SK-N-SH treated with all-trans-retinoic acid at 6 μM for 48 hours (cell line): ENCODE data around the gene CEP44.
A peak's percentile ranks its signal among the peaks of the same experiment; 100 is the strongest.

Experiments used
- ATAC-seq: fragments of 200-7000 bp; cut with Tn5 transposase; 3 replicates; pipeline ENCODE4 v1.9.1; 2020; ENCODE audit warnings: mild to moderate bottlenecking, moderate library complexity
- ARNTL ChIP-seq: fragments of 450-650 bp; formaldehyde crosslinking; IDR thresholded peaks from 2 replicates; pipeline ENCODE4 v1.5.0; 2020; ENCODE audit warnings: low read depth, mild to moderate bottlenecking, moderate library complexity, borderline replicate concordance
- BACH2 ChIP-seq: fragments of 250-450 bp; sonication (Bioruptor Pico); IDR thresholded peaks from 2 replicates; pipeline ENCODE4 v1.9.0; 2021; ENCODE audit warnings: mild to moderate bottlenecking, borderline replicate concordance
- CSDC2 ChIP-seq: fragments of 250-450 bp; sonication (Bioruptor Pico); IDR thresholded peaks from 2 replicates; pipeline ENCODE4 v1.5.0; 2020; ENCODE audit warnings: mild to moderate bottlenecking, moderate library complexity
- ESRRG ChIP-seq: fragments of 250-450 bp; sonication (Bioruptor Pico); IDR thresholded peaks from 2 replicates; pipeline ENCODE4 v1.6.1; 2021; ENCODE audit warnings: mild to moderate bottlenecking
- ISL1 ChIP-seq: fragments of 250-450 bp; sonication (Bioruptor Pico); IDR thresholded peaks from 2 replicates; pipeline ENCODE4 v2.1.2; 2022; ENCODE audit warnings: mild to moderate bottlenecking, moderate library complexity
- OSR1 ChIP-seq: fragments of 250-450 bp; sonication (Bioruptor Pico); IDR thresholded peaks from 2 replicates; pipeline ENCODE4 v1.8.0; 2022; ENCODE audit warnings: moderate library complexity, mild to moderate bottlenecking, inconsistent platforms
- PPARA ChIP-seq: fragments of 250-450 bp; sonication (Bioruptor Pico); IDR thresholded peaks from 2 replicates; pipeline ENCODE4 v1.5.0; 2020; ENCODE audit warnings: mild to moderate bottlenecking, borderline replicate concordance
- RARB ChIP-seq: fragments of 250-450 bp; sonication (Bioruptor Pico); IDR thresholded peaks from 2 replicates; pipeline ENCODE4 v1.8.0; 2021; ENCODE audit warnings: mild to moderate bottlenecking, moderate library complexity
- SNAI2 ChIP-seq: fragments of 250-450 bp; sonication (Bioruptor Pico); IDR thresholded peaks from 2 replicates; pipeline ENCODE4 v1.5.0; 2020; ENCODE audit warnings: mild to moderate bottlenecking, moderate library complexity
- TOX ChIP-seq: fragments of 250-450 bp; sonication (Bioruptor Pico); IDR thresholded peaks from 2 replicates; pipeline ENCODE4 v1.8.0; 2021; ENCODE audit warnings: mild to moderate bottlenecking, moderate library complexity, borderline replicate concordance
- ZC3H10 ChIP-seq: fragments of 250-450 bp; sonication (Bioruptor Pico); IDR thresholded peaks from 2 replicates; pipeline ENCODE4 v1.5.1; 2021; ENCODE audit warnings: mild to moderate bottlenecking, moderate library complexity
- ZFP3 ChIP-seq: fragments of 250-450 bp; sonication (Bioruptor Pico); IDR thresholded peaks from 2 replicates; pipeline ENCODE4 v1.5.0; 2020; ENCODE audit warnings: mild to moderate bottlenecking, moderate library complexity
- ZFP30 ChIP-seq: fragments of 450-650 bp; formaldehyde crosslinking; IDR thresholded peaks from 2 replicates; pipeline ENCODE4 v1.5.0; 2022; ENCODE audit warnings: mild to moderate bottlenecking, moderate library complexity
- ZNF565 ChIP-seq: fragments of 450-650 bp; formaldehyde crosslinking; conservative IDR thresholded peaks from 2 replicates; pipeline ENCODE4 v1.5.0; 2020; ENCODE audit warnings: low read depth, mild to moderate bottlenecking, moderate library complexity
- ZNF70 ChIP-seq: fragments of 450-650 bp; formaldehyde crosslinking; IDR thresholded peaks from 2 replicates; pipeline ENCODE4 v1.5.0; 2020; ENCODE audit warnings: mild to moderate bottlenecking, moderate library complexity
- ZNF8 ChIP-seq: fragments of 450-650 bp; formaldehyde crosslinking; IDR thresholded peaks from 2 replicates; pipeline ENCODE4 v1.5.0; 2020; ENCODE audit warnings: mild to moderate bottlenecking, moderate library complexity
- TF ChIP-seq, protein P1 (sequence below): fragments of 250-450 bp; sonication (Bioruptor Pico); IDR thresholded peaks from 2 replicates; pipeline ENCODE4 v1.5.1; 2021; ENCODE audit warnings: mild to moderate bottlenecking, moderate library complexity
- TF ChIP-seq, protein P2 (sequence below): fragments of 250-450 bp; sonication (Bioruptor Pico); IDR thresholded peaks from 2 replicates; pipeline ENCODE4 v1.8.0; 2020; ENCODE audit warnings: mild to moderate bottlenecking, moderate library complexity, borderline replicate concordance
- TF ChIP-seq, protein P3 (sequence below): fragments of 250-450 bp; sonication (Bioruptor Pico); IDR thresholded peaks from 2 replicates; pipeline ENCODE4 v1.8.0; 2021; ENCODE audit warnings: low read depth, mild to moderate bottlenecking, moderate library complexity, borderline replicate concordance
- TF ChIP-seq, protein P4 (sequence below): fragments of 250-450 bp; sonication (Bioruptor Pico); IDR thresholded peaks from 2 replicates; pipeline ENCODE4 v1.5.1; 2020; ENCODE audit warnings: low read depth, mild to moderate bottlenecking, moderate library complexity
- TF ChIP-seq, protein P5 (sequence below): fragments of 250-450 bp; sonication (Bioruptor Pico); IDR thresholded peaks from 2 replicates; pipeline ENCODE4 v1.5.0; 2020; ENCODE audit warnings: mild to moderate bottlenecking, moderate library complexity

CEP44 gene

DNA sequence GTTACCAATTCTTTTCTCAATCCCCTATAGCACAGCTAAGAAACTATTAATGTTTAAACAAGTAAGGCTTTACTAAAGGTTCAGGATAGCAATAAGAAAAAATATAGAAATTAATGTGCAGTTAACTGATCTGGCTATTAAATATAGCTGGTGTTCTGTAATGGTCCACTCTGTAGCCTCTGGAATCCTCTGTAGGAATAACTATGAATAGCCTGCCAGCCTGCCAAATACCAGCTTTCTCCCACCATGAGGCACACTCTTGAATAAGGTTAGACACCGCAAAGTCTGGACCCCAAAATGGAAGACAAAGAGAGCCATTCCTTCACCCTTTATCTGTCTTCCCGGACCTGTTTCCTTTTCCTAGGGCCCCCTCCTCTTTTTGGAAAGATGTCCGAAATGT lies 30.6 kb downstream of the CEP44 start:
- no peak; the same call in 2 of the 3 replicates for ATAC-seq
- TF ChIP-seq RARB (no peak), ISL1 (CRISPR knock-in tag) (no peak), PPARA (no peak), ARNTL (CRISPR knock-in tag) (no peak), ZFP30 (no peak), CSDC2 (CRISPR knock-in tag) (no peak), ZFP3 (CRISPR knock-in tag) (no peak), ESRRG (CRISPR knock-in tag) (no peak), TOX (CRISPR knock-in tag) (no peak), ZNF565 (CRISPR knock-in tag) (no peak), OSR1 (no peak), BACH2 (CRISPR knock-in tag) (no peak)
- TF ChIP-seq, protein P1, sequence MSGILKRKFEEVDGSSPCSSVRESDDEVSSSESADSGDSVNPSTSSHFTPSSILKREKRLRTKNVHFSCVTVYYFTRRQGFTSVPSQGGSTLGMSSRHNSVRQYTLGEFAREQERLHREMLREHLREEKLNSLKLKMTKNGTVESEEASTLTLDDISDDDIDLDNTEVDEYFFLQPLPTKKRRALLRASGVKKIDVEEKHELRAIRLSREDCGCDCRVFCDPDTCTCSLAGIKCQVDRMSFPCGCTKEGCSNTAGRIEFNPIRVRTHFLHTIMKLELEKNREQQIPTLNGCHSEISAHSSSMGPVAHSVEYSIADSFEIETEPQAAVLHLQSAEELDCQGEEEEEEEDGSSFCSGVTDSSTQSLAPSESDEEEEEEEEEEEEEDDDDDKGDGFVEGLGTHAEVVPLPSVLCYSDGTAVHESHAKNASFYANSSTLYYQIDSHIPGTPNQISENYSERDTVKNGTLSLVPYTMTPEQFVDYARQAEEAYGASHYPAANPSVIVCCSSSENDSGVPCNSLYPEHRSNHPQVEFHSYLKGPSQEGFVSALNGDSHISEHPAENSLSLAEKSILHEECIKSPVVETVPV = no peak
- TF ChIP-seq, protein P2, sequence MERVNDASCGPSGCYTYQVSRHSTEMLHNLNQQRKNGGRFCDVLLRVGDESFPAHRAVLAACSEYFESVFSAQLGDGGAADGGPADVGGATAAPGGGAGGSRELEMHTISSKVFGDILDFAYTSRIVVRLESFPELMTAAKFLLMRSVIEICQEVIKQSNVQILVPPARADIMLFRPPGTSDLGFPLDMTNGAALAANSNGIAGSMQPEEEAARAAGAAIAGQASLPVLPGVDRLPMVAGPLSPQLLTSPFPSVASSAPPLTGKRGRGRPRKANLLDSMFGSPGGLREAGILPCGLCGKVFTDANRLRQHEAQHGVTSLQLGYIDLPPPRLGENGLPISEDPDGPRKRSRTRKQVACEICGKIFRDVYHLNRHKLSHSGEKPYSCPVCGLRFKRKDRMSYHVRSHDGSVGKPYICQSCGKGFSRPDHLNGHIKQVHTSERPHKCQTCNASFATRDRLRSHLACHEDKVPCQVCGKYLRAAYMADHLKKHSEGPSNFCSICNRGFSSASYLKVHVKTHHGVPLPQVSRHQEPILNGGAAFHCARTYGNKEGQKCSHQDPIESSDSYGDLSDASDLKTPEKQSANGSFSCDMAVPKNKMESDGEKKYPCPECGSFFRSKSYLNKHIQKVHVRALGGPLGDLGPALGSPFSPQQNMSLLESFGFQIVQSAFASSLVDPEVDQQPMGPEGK (CRISPR knock-in tag) = no peak
- TF ChIP-seq, protein P3, sequence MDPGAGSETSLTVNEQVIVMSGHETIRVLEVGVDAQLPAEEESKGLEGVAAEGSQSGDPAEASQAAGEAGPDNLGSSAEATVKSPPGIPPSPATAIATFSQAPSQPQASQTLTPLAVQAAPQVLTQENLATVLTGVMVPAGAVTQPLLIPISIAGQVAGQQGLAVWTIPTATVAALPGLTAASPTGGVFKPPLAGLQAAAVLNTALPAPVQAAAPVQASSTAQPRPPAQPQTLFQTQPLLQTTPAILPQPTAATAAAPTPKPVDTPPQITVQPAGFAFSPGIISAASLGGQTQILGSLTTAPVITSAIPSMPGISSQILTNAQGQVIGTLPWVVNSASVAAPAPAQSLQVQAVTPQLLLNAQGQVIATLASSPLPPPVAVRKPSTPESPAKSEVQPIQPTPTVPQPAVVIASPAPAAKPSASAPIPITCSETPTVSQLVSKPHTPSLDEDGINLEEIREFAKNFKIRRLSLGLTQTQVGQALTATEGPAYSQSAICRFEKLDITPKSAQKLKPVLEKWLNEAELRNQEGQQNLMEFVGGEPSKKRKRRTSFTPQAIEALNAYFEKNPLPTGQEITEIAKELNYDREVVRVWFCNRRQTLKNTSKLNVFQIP (CRISPR knock-in tag) = no peak
- TF ChIP-seq, protein P4, sequence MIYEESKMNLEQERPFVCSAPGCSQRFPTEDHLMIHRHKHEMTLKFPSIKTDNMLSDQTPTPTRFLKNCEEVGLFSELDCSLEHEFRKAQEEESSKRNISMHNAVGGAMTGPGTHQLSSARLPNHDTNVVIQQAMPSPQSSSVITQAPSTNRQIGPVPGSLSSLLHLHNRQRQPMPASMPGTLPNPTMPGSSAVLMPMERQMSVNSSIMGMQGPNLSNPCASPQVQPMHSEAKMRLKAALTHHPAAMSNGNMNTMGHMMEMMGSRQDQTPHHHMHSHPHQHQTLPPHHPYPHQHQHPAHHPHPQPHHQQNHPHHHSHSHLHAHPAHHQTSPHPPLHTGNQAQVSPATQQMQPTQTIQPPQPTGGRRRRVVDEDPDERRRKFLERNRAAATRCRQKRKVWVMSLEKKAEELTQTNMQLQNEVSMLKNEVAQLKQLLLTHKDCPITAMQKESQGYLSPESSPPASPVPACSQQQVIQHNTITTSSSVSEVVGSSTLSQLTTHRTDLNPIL = no peak
- TF ChIP-seq, protein P5, sequence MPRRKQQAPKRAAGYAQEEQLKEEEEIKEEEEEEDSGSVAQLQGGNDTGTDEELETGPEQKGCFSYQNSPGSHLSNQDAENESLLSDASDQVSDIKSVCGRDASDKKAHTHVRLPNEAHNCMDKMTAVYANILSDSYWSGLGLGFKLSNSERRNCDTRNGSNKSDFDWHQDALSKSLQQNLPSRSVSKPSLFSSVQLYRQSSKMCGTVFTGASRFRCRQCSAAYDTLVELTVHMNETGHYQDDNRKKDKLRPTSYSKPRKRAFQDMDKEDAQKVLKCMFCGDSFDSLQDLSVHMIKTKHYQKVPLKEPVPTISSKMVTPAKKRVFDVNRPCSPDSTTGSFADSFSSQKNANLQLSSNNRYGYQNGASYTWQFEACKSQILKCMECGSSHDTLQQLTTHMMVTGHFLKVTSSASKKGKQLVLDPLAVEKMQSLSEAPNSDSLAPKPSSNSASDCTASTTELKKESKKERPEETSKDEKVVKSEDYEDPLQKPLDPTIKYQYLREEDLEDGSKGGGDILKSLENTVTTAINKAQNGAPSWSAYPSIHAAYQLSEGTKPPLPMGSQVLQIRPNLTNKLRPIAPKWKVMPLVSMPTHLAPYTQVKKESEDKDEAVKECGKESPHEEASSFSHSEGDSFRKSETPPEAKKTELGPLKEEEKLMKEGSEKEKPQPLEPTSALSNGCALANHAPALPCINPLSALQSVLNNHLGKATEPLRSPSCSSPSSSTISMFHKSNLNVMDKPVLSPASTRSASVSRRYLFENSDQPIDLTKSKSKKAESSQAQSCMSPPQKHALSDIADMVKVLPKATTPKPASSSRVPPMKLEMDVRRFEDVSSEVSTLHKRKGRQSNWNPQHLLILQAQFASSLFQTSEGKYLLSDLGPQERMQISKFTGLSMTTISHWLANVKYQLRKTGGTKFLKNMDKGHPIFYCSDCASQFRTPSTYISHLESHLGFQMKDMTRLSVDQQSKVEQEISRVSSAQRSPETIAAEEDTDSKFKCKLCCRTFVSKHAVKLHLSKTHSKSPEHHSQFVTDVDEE (CRISPR knock-in tag) = no peak

DNA sequence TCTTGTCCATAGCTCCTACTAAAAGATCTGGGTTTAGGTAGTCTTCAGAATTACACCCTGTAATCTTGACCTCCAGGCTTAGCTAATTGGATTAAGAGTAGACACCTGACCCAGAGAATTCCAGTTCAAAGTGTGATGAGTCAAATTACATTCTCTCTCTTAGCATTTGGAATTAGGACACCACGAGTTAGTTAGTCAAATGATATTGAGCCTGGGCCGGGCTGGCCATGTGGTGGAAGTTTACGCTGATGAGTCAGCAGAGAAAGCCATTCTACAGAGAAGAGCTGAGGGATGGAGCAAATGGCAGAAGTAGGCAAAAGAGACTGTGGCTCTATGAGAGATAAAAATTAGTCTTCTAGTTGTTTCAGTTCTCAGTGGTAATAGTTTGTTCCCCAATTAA lies 31.1 kb downstream of the CEP44 start:
- TF ChIP-seq ARNTL (CRISPR knock-in tag) (no peak), ISL1 (CRISPR knock-in tag) (no peak), SNAI2 (CRISPR knock-in tag) (peak; percentile 71; the same call in 1 of the 2 replicates), ESRRG (CRISPR knock-in tag) (no peak)
- peak; percentile 77 for ATAC-seq

DNA sequence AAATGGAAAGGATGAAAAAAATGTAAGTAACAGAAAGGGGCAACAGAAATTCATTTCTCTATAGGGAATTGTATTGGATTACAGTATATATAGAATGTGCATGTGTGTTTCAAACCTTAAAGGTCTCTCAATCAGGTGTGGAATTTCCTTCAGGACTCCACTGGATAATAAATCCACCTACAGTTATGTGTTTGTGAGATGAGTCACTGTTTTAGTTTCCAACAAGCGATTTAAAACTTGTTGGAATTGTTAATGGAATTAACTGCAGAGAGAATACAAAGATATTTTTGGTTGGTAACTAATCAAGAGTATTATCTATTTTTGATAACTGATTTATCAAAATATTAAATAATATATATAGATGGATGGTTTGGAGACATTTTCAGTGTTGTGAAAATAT lies 32.8 kb downstream of the CEP44 start:
- ATAC-seq = no peak
- TF ChIP-seq ZNF70 (no peak), OSR1 (no peak), ZFP3 (CRISPR knock-in tag) (no peak), ZFP30 (no peak), RARB (no peak), SNAI2 (CRISPR knock-in tag) (no peak), ZNF8 (CRISPR knock-in tag) (no peak), CSDC2 (CRISPR knock-in tag) (no peak), ZC3H10 (CRISPR knock-in tag) (no peak)
- TF ChIP-seq, protein P4 = no peak
- TF ChIP-seq, protein P5 (CRISPR knock-in tag) = no peak
- TF ChIP-seq, protein P3 (CRISPR knock-in tag) = no peak
